Thoracic aorta (tissue), 2 donors: ENCODE measurements around the gene NADK. TPM values are rescaled to one million over a fixed set of nuclear protein-coding genes. Genes with fewer than 3 reads are reported as not detected.
"Not testable (repeated sequence)": the region's sequence is repeated elsewhere in the genome, so short reads cannot be mapped to it uniquely, and the experiment has no call there.

Source experiments
- ATAC-seq: fragments of 150-250 bp; one replicate; pipeline ENCODE4 v1.8.0; 2017; ENCODE audit warnings: low read depth; ENCODE audit not compliant: insufficient number of reproducible peaks, low FRiP score
- DNase-seq: peaks from one replicate; pipeline ENCODE4 v3.0.0-alpha.2; 2020; ENCODE audit warnings: low spot score
- H3K27ac ChIP-seq, 2 donors: fragments of 200-600 bp; sonication (generic); 1 replicate in 1 of 2; 2 replicates in 1 of 2; pipeline ENCODE4 v1.5.1; 2016; ENCODE audit warnings: mild to moderate bottlenecking in 2 of 2, moderate library complexity in 2 of 2
- H3K27me3 ChIP-seq: fragments of 200-600 bp; sonication (generic); replicated peaks from 2 replicates; pipeline ENCODE4 v1.6.0; 2016; ENCODE audit warnings: mild to moderate bottlenecking; ENCODE audit not compliant: insufficient read depth
- H3K36me3 ChIP-seq: fragments of 200-600 bp; sonication (generic); one replicate; pipeline ENCODE4 v1.5.1; 2016
- H3K4me1 ChIP-seq, 2 donors: fragments of 200-600 bp; sonication (generic); 1 replicate in 1 of 2; 2 replicates in 1 of 2; pipeline versions ENCODE4 v1.5.1 to v1.6.0; 2016; ENCODE audit warnings: low read depth in 2 of 2, mild to moderate bottlenecking in 1 of 2; ENCODE audit not compliant: control insufficient read depth in 1 of 2
- H3K4me3 ChIP-seq: fragments of 200-600 bp; sonication (generic); 2 replicates; pipeline ENCODE4 v1.5.1; 2016; ENCODE audit warnings: mild to moderate bottlenecking
- H3K9me3 ChIP-seq: fragments of 200-600 bp; sonication (generic); 2 replicates; pipeline ENCODE4 v1.5.1; 2016
- total RNA-seq, 2 donors: library from RNA; depleted of rRNA; stranded (reverse); fragments of >200 nt; gene quantifications; one replicate each; pipeline versions ENCODE4 v1.1.0 to v1.2.3, GENCODE V29; 2016
- TF ChIP-seq, protein P1 (sequence below): fragments of 200-600 bp; sonication (generic); IDR thresholded peaks from one replicate; pipeline ENCODE4 v1.5.1; 2019; ENCODE audit warnings: antibody characterized with exemption

Gene NADK
- total RNA-seq, 2 donors from 2014 or later: 91.9 to 110 TPM

- no peaks in the 10 kb centered on the region for H3K9me3 ChIP-seq
- no peak overlapping the region for H3K4me3 ChIP-seq
- TF ChIP-seq, protein P1, sequence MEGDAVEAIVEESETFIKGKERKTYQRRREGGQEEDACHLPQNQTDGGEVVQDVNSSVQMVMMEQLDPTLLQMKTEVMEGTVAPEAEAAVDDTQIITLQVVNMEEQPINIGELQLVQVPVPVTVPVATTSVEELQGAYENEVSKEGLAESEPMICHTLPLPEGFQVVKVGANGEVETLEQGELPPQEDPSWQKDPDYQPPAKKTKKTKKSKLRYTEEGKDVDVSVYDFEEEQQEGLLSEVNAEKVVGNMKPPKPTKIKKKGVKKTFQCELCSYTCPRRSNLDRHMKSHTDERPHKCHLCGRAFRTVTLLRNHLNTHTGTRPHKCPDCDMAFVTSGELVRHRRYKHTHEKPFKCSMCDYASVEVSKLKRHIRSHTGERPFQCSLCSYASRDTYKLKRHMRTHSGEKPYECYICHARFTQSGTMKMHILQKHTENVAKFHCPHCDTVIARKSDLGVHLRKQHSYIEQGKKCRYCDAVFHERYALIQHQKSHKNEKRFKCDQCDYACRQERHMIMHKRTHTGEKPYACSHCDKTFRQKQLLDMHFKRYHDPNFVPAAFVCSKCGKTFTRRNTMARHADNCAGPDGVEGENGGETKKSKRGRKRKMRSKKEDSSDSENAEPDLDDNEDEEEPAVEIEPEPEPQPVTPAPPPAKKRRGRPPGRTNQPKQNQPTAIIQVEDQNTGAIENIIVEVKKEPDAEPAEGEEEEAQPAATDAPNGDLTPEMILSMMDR: no peak
- no peak for DNase-seq
- H3K27me3 ChIP-seq: no peaks in the 10 kb centered on the region
- peaks cover 3% of the 10 kb centered on the region for H3K36me3 ChIP-seq
- ATAC-seq: no peak
- no peaks in the 10 kb centered on the region for H3K4me1 ChIP-seq
- H3K27ac ChIP-seq: no peak overlapping the region
Observed at GRCh38 chr1:1703796-1704195, 74.5 kb downstream of the NADK start.

DNA sequence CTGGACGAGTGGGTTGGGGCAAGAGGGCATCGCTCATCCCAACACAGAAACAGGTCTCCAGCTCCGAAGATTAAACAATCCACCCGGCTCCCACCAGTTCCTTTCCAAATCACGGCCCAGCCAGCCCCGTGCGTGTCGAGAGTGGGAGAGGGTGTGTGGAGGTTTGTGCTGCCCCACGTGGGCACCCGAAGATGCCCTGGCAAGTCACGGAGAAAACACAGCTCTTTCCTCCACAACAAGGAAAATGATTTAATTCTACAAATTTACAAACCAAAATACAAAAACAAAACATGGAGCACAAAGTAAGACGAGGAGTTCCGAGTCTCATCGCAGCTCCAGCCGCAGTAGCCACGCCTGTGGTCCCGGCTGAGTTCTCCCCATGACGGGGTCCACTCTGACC is 75.8 kb downstream of the NADK start:
- H3K36me3 ChIP-seq, H3K27me3 ChIP-seq, H3K4me3 ChIP-seq, H3K27ac ChIP-seq, ATAC-seq, H3K9me3 ChIP-seq, H3K4me1 ChIP-seq, DNase-seq: not testable (repeated sequence)

Other genes starting within 250 kb of the NADK start
- 10 to 100 TPM; 11.1 TPM for gene TMEM240, start 237.8 kb downstream of the NADK start, total RNA-seq
- 10 to 100 TPM; 80.4 to 90.2 TPM for gene SSU72, start 203.6 kb downstream of the NADK start, total RNA-seq
- 1 to 10 TPM in 1 of 2 donors, under 1 TPM in 1; 0.54 to 2.7 TPM for gene FNDC10, start 178.3 kb downstream of the NADK start, total RNA-seq
- gene MIB2, start 163.0 kb downstream of the NADK start, total RNA-seq: 100 to 1,000 TPM in 1 of 2 donors, 10 to 100 TPM in 1; 48.6 to 102 TPM
- 100 to 1,000 TPM in 1 of 2 donors, 10 to 100 TPM in 1; 87.2 to 201 TPM for gene MMP23B, start 146.3 kb downstream of the NADK start, total RNA-seq
- gene CDK11B, start 119.5 kb downstream of the NADK start, total RNA-seq: 10 to 100 TPM; 17.7 to 19.1 TPM
- 10 to 100 TPM; 37.2 to 48.3 TPM for gene SLC35E2B, start 85.7 kb downstream of the NADK start, total RNA-seq
- 10 to 100 TPM; 56.3 to 56.7 TPM for gene CDK11A, start 54.1 kb downstream of the NADK start, total RNA-seq
- gene GNB1, start 112.6 kb upstream of the NADK start, total RNA-seq: 100 to 1,000 TPM; 169 to 200 TPM
- not detected for gene CALML6, start 136.8 kb upstream of the NADK start, total RNA-seq
- gene TMEM52, start 140.8 kb upstream of the NADK start, total RNA-seq: not detected
- gene CFAP74, start 225.3 kb upstream of the NADK start, total RNA-seq: not detected
- not detected for gene GABRD, start 240.9 kb upstream of the NADK start, total RNA-seq